Colonic mucosa (tissue), 4 donors: ENCODE results near the gene ROBO1. TPM values are rescaled to one million over a fixed set of nuclear protein-coding genes. Genes with fewer than 3 reads are reported as not detected.

Source experiments
- DNase-seq: peaks from one replicate; pipeline ENCODE4 v3.0.0-alpha.2; 2020
- H3K27ac ChIP-seq: fragments of 200-600 bp; one replicate; pipeline ENCODE4 v1.8.0; 2021
- H3K27me3 ChIP-seq: fragments of 200-600 bp; one replicate; pipeline ENCODE4 v1.8.0; 2021
- H3K36me3 ChIP-seq: fragments of 200-600 bp; one replicate; pipeline ENCODE4 v1.8.0; 2021
- H3K4me1 ChIP-seq: fragments of 200-600 bp; one replicate; pipeline ENCODE4 v1.8.0; 2021; ENCODE audit warnings: mild to moderate bottlenecking
- H3K4me3 ChIP-seq: fragments of 200-600 bp; one replicate; pipeline ENCODE4 v1.8.0; 2021
- H3K9ac ChIP-seq, 2 donors: one replicate each; pipeline ENCODE4 v1.7.0; 2013; ENCODE audit warnings: control low read depth in 2 of 2, low read depth in 2 of 2, low read length in 2 of 2
- H3K9me3 ChIP-seq: fragments of 200-600 bp; one replicate; pipeline ENCODE4 v1.8.0; 2021
- intact Hi-C: fragments of 100-400 bp; cut with DNase I; formaldehyde crosslinking; loops from one replicate; pipeline ENCODE4 v1.14.1; 2022
- total RNA-seq, 2 donors: library from RNA; stranded (reverse); fragmentation: NEBNext Ultra II Directional in 1 of 2; extraction: Animal tissue kit (Norgen Biotek cat#: 25700) in 1 of 2; gene quantifications; one replicate each; pipeline ENCODE4 v1.2.1, GENCODE V29; 2021
- TF ChIP-seq, protein P1 (sequence below): fragments of 200-600 bp; IDR thresholded peaks from one replicate; pipeline ENCODE4 v1.8.0; 2022; ENCODE audit warnings: antibody characterized with exemption, mild to moderate bottlenecking
- donor health status: healthy.
- donor health status: DM: no; HTN: no; CAD: no.
- donor health status: DM: no; HTN: no; CAD: no.

Gene ROBO1
- total RNA-seq, 2 donors from 2014 or later, result 8.1 to 9.4 TPM

DNA sequence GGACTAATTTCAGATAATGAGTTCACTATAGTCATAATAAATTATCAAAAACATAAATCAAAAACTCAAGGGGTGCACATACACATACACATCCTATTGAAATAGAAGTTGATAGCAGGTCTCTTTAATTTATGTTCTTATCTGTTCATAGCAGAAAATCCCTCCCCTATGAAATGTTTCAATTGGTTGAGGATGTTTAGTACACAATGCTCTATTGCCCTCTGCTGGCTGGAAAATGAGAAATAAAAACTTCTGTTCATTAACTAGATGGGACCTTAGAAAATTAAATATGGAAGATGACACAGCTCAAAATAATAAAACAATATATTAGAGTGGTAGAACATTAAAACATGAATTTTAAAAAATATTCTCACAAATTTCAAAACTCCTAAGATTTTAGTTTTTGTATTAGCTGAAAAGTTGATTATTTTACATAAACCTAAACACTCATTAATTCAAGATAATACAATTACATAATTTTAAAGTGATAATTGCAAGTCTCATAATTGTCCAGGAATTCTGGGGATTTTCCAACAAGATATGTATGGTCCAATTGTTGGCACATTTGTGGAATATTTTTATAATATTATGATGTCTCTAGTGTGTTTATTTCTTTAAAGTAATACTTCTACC, 735.0 kb downstream of the ROBO1 start:
- intact Hi-C loops, result loop anchor here (2.0 kb wide), 1 partner anchor 374 kb away; no protein-coding TSS in a partner anchor
- no peak overlapping the region for H3K9ac ChIP-seq
- TF ChIP-seq, protein P1, sequence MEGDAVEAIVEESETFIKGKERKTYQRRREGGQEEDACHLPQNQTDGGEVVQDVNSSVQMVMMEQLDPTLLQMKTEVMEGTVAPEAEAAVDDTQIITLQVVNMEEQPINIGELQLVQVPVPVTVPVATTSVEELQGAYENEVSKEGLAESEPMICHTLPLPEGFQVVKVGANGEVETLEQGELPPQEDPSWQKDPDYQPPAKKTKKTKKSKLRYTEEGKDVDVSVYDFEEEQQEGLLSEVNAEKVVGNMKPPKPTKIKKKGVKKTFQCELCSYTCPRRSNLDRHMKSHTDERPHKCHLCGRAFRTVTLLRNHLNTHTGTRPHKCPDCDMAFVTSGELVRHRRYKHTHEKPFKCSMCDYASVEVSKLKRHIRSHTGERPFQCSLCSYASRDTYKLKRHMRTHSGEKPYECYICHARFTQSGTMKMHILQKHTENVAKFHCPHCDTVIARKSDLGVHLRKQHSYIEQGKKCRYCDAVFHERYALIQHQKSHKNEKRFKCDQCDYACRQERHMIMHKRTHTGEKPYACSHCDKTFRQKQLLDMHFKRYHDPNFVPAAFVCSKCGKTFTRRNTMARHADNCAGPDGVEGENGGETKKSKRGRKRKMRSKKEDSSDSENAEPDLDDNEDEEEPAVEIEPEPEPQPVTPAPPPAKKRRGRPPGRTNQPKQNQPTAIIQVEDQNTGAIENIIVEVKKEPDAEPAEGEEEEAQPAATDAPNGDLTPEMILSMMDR, result peak; percentile 37
- DNase-seq, result no peak
- no peak overlapping the region for H3K27ac ChIP-seq
- H3K27me3 ChIP-seq, result no peaks in the 10 kb centered on the region
- H3K4me3 ChIP-seq, result no peak overlapping the region
- no peaks in the 10 kb centered on the region for H3K4me1 ChIP-seq
- H3K9me3 ChIP-seq, result no peaks in the 10 kb centered on the region
- H3K36me3 ChIP-seq, result no peaks in the 10 kb centered on the region

DNA sequence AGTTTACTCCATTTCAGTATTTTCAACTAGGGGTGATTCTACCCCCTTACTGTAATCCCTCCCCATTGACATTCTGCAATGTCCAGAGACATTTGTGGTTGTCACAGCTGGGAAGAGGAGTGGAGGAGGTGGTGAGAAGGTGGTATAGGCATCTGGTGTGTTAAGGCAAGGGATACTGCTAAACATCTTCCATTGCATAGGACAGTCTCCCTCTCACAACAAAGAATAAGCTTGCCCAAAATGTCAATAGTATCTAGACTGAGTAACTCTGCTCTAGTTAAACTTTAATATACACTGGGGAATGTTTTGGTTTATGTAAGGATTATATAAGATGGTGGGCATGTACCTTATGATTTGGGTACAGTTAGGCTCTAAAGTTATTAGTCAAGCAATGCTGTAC, 737.6 kb downstream of the ROBO1 start:
- intact Hi-C loops, result no loop called here
- Histone ChIP-seq H3K9me3 (no peaks in the 10 kb centered on the region), H3K9ac (no peak overlapping the region), H3K36me3 (no peaks in the 10 kb centered on the region), H3K4me1 (no peaks in the 10 kb centered on the region), H3K27me3 (no peaks in the 10 kb centered on the region), H3K27ac (no peak overlapping the region), H3K4me3 (no peak overlapping the region)
- no peak for DNase-seq
- TF ChIP-seq, protein P1, result no peak

DNA sequence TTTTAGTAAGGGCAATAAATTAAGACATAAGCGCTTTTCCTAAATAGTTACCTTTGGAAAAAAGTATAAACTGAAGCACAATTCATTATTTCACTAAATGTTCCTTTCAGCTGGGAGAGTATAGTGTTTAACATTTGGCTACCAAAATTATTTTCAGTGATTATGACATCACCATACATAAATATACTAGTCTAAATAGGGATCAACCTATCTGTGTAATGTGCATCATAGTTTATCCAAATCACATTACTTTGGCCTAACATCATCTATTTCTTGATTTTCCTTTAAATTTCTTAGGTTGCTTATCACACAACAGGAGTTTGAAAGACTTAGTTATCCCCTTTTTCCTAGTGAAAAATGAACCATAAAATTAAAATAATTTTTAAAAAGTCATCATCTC, 738.9 kb downstream of the ROBO1 start:
- TF ChIP-seq, protein P1, result no peak
- Histone ChIP-seq H3K4me3 (no peak overlapping the region), H3K9me3 (no peaks in the 10 kb centered on the region), H3K4me1 (no peaks in the 10 kb centered on the region), H3K27me3 (no peaks in the 10 kb centered on the region), H3K27ac (no peak overlapping the region), H3K36me3 (no peaks in the 10 kb centered on the region), H3K9ac (no peak overlapping the region)
- intact Hi-C loops, result no loop called here
- no peak for DNase-seq

DNA sequence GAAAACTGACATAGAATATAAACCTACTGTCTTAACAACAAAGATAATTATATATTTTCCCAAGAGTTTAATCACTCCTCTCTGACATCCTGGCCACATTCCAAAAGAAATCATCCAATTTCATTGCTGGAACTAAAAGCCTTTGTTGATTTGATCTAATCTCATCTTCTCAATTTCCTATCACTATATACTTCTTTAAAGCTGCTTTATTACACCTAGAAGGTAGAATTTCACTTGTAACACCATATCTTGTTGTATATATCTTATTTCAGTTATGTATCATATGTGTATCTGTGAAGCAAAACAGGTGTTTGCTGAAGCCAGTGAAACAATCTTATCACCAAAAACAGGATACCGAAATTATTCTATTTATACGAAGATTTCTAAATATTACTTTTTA, 740.2 kb downstream of the ROBO1 start:
- H3K27me3 ChIP-seq, result no peaks in the 10 kb centered on the region
- H3K9me3 ChIP-seq, result no peaks in the 10 kb centered on the region
- no peak overlapping the region for H3K27ac ChIP-seq
- TF ChIP-seq, protein P1, result no peak
- H3K9ac ChIP-seq, result no peak overlapping the region
- no peak for DNase-seq
- no peaks in the 10 kb centered on the region for H3K4me1 ChIP-seq
- H3K36me3 ChIP-seq, result no peaks in the 10 kb centered on the region
- intact Hi-C loops, result no loop called here
- no peak overlapping the region for H3K4me3 ChIP-seq

DNA sequence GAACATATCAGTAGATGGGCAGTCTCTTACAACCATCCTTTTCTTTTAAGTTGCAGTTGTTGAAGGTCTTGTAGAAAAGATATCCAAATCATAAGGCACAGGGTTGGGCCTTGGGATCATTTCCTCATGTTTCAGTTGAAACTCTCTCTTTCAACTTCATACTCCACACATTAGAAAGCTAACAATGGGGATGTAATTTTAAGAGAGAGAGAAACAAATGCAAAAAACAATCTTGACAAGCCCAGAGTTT, 747.9 kb downstream of the ROBO1 start:
- Histone ChIP-seq H3K36me3 (no peaks in the 10 kb centered on the region), H3K9me3 (no peaks in the 10 kb centered on the region), H3K27me3 (peaks cover 5% of the 10 kb centered on the region), H3K9ac (no peak overlapping the region), H3K4me3 (no peak overlapping the region), H3K27ac (peak overlapping the region; percentile 82), H3K4me1 (no peaks in the 10 kb centered on the region)
- TF ChIP-seq, protein P1, result no peak
- intact Hi-C loops, result no loop called here
- no peak for DNase-seq
